Omental fat pad (tissue), 4 donors: ENCODE results near the gene CRY2. TPM values are rescaled to one million over a fixed set of nuclear protein-coding genes. Genes with fewer than 3 reads are reported as not detected.
A peak's percentile ranks its signal among the peaks of the same experiment; 100 is the strongest.
"Not testable (repeated sequence)": the region's sequence is repeated elsewhere in the genome, so short reads cannot be mapped to it uniquely, and the experiment has no call there.

Experiments
- ATAC-seq: fragments of 150-250 bp; one replicate; pipeline ENCODE4 v1.9.1; 2016; ENCODE audit warnings: mild to moderate bottlenecking, moderate library complexity; ENCODE audit not compliant: low FRiP score
- DNase-seq: peaks from one replicate; pipeline ENCODE4 v3.0.0-alpha.2; 2019; ENCODE audit warnings: low spot score
- CTCF ChIP-seq, 3 donors: fragments of 450-650 bp; IDR thresholded peaks; one replicate each; pipeline ENCODE4 v1.5.1; 2016 to 2017; ENCODE audit warnings: antibody characterized with exemption in 3 of 3, mild to moderate bottlenecking in 3 of 3, moderate library complexity in 2 of 3
- total RNA-seq, 4 donors: library from RNA; depleted of rRNA; stranded (reverse); fragments of >200 nt; gene quantifications; one replicate each; pipeline ENCODE4 v1.1.0, GENCODE V29; 2016

Gene CRY2
- total RNA-seq, 4 donors from 2014 or later, result 53.1 to 63.4 (median 60.2) TPM

- TF ChIP-seq CTCF (IDR thresholded peaks at IDR 0.05), result no peak
- ATAC-seq (no peak), DNase-seq (no peak)
Measured at GRCh38 chr11:45905095-45905494, 57.8 kb downstream of the CRY2 start.

GRCh38 chr11:45905576-45905975 is 58.3 kb downstream of the CRY2 start:
- not testable (repeated sequence) for ATAC-seq

GRCh38 chr11:45906096-45906682 is 58.9 kb downstream of the CRY2 start:
- no peak for TF ChIP-seq CTCF (IDR thresholded peaks at IDR 0.05)
- DNase-seq, result no peak
- peak; percentile 8 for ATAC-seq

More at GRCh38 chr11:45905576-45905975, 58.3 kb downstream of the CRY2 start:
- not testable (repeated sequence) for DNase-seq

GRCh38 chr11:45906965-45907611 is 59.8 kb downstream of the CRY2 start, which contains the start of gene FREY1:
TSS of gene FREY1 (minus strand) at chr11:45907271. CDS start at chr11:45907245, 26 bp downstream.
- no peak for TF ChIP-seq CTCF (IDR thresholded peaks at IDR 0.05)
- no peak for ATAC-seq
- no peak for DNase-seq

GRCh38 chr11:45907911-45908370 is 60.7 kb downstream of the CRY2 start:
- DNase-seq (no peak), ATAC-seq (no peak)
- TF ChIP-seq CTCF (IDR thresholded peaks at IDR 0.05), result no peak

GRCh38 chr11:45909594-45910475 is 62.6 kb downstream of the CRY2 start:
- ATAC-seq (no peak), DNase-seq (no peak)
- no peak for TF ChIP-seq CTCF (IDR thresholded peaks at IDR 0.05)

- ATAC-seq (no peak), DNase-seq (no peak)
- no peak for TF ChIP-seq CTCF (IDR thresholded peaks at IDR 0.05)
Measured at GRCh38 chr11:45910623-45911022, 63.3 kb downstream of the CRY2 start.
